Measurements from ENCODE around the gene WDR33.

WDR33 gene

GRCh38 chr2:127690696-127691095 lies 120.3 kb downstream of the WDR33 start:
- no peak for DNase-seq

- no peak for DNase-seq
These were observed 122.6 kb downstream of the WDR33 start for GRCh38 chr2:127688405-127688804.

GRCh38 chr2:127685410-127686080 lies 125.4 kb downstream of the WDR33 start:
- DNase-seq, result no peak

- DNase-seq, result peak; percentile 55
These were observed 127.2 kb downstream of the WDR33 start for GRCh38 chr2:127683757-127684156.

- DNase-seq, result no peak
These were observed 127.9 kb downstream of the WDR33 start for GRCh38 chr2:127683056-127683455.

- no peak for DNase-seq
These were observed 128.8 kb downstream of the WDR33 start for GRCh38 chr2:127681976-127682857.

GRCh38 chr2:127681288-127681804 lies 129.6 kb downstream of the WDR33 start:
- no peak for DNase-seq

- no peak for DNase-seq
These were observed 130.2 kb downstream of the WDR33 start for GRCh38 chr2:127680706-127681287.

- DNase-seq, result no peak
These were observed 131.2 kb downstream of the WDR33 start for GRCh38 chr2:127679680-127680361.

GRCh38 chr2:127678991-127679390 lies 132.0 kb downstream of the WDR33 start:
- DNase-seq, result no peak

- DNase-seq, result no peak
These were observed 132.4 kb downstream of the WDR33 start for GRCh38 chr2:127678531-127678930.

GRCh38 chr2:127676906-127677305 lies 134.1 kb downstream of the WDR33 start:
- no peak for DNase-seq

- peak; percentile 77 for DNase-seq
These were observed 135.4 kb downstream of the WDR33 start, which contains the start of gene LIMS2 for GRCh38 chr2:127675331-127676261. Gene LIMS2 (minus strand): TSS chr2:127675530. CDS start chr2:127675024, 506 bp downstream.

- peak; percentile 38 for DNase-seq
These were observed 136.4 kb downstream of the WDR33 start for GRCh38 chr2:127674241-127675209.

- peak; percentile 27 for DNase-seq
These were observed 137.5 kb downstream of the WDR33 start for GRCh38 chr2:127673291-127674069.

GRCh38 chr2:127672341-127673224 lies 138.4 kb downstream of the WDR33 start:
- DNase-seq, result no peak

GRCh38 chr2:127671557-127672302 lies 139.2 kb downstream of the WDR33 start:
- DNase-seq, result no peak

- no peak for DNase-seq
These were observed 140.0 kb downstream of the WDR33 start for GRCh38 chr2:127670957-127671290.

All from fibroblast of skin of back (primary cell).